ENCODE measurements around the gene RAB40B.

The RAB40B gene

DNA sequence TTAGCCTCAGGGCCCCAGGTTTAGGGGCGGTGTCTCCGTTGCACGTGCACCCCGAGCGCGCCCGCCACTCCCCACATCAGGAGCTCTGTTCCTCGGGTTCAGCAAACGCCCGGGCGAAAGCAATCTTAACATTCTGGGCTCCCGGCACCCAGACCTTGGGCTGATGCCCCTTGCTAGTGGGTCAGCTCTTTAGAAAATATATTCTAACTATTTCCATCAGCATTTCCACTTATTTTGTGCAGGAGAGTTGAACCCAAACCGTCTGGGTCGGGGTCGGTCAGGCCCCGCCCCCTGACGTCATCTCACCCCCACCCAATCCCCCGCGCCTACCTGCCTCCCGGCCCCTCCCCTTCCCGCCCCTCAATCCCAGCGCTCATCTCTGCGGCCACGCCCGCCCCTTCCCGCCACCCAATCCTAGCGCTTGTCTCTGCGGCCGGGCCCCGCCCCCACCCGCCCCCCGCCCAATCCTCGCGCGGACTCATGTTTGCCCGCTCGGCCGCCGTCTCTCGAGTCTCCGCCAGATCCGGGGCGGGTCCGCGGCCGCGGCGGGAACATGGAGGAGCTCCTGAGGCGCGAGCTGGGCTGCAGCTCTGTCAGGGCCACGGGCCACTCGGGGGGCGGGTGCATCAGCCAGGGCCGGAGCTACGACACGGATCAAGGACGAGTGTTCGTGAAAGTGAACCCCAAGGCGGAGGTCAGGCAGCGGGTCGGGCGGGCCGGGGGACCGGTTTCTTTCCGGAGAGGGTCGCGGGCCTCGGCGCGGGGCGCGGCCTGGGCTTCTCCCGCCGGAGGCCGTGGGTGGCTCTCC is 17.9 kb upstream of the RAB40B start, which contains the start of gene FN3KRP:
Gene FN3KRP, plus strand, starts transcription at position 504 of the 808 bp plus-strand sequence. Its CDS starts 50 bp downstream, at position 554.
- DNase-seq, result peak; percentile 92

- no peak for DNase-seq
These were observed 14.7 kb upstream of the RAB40B start for GRCh38 chr17:82713071-82713723.

GRCh38 chr17:82710499-82711232 is 12.2 kb upstream of the RAB40B start:
- no peak for DNase-seq

- no peak for DNase-seq
These were observed 11.4 kb upstream of the RAB40B start for GRCh38 chr17:82709676-82710498.

GRCh38 chr17:82709024-82709675 is 10.7 kb upstream of the RAB40B start:
- DNase-seq, result no peak

GRCh38 chr17:82705756-82706155 is 7.3 kb upstream of the RAB40B start:
- no peak for DNase-seq

DNA sequence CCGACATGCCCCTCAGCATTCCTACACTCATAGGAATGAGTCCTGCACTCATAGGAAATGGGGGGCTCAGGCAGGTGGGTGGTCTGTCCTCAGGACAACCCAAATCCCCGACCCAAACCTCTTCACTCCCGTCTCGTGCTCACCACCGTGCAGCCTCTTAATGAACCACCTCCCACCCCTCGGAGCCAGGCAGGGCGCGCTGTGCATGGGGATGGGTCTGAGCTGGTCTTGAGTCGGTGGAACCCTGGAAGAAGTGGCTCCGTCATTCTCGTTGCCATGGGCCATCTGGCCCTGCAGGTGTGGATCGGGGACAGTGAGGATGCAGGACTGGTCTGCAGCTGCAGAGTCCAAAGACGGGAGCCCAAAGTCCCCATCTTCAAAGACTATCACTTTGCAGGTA is 6.4 kb upstream of the RAB40B start:
- no peak for DNase-seq

- DNase-seq, result no peak
These were observed 5.7 kb upstream of the RAB40B start for GRCh38 chr17:82703935-82704865.

DNA sequence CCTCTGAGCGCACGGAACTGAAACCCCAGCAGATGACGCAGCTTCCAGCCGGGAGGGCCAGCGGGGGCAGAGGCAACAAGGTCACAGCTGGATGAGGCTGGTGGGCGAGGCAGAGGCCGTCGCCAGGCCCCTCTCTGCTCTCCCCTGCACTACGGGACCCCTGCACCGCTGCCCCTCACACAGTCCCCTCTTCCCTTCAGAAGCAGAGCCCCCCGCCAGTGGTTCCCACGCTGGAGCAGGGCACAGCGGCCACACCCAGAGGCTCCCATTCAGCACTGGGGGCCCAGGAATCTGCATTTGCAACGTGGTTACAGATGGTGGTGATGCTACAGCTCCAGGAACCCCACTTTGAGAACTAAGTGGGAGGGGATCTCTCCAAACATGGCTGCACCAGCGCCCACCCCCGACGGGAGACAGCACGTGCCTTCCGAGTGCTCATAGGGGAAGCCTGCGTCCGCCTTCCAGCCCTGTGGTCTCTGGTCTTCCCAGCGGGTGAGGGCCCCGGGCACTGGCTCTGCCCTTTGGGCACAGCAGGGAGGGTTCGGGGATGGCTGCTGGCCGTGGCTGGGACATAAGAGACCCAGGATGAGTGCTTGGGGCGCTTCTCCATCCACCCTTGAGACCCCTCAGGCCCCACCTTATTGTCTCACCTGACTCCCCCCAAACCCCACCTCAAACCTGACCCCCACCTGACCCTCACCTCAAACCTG is 4.7 kb upstream of the RAB40B start:
- no peak for DNase-seq

DNA sequence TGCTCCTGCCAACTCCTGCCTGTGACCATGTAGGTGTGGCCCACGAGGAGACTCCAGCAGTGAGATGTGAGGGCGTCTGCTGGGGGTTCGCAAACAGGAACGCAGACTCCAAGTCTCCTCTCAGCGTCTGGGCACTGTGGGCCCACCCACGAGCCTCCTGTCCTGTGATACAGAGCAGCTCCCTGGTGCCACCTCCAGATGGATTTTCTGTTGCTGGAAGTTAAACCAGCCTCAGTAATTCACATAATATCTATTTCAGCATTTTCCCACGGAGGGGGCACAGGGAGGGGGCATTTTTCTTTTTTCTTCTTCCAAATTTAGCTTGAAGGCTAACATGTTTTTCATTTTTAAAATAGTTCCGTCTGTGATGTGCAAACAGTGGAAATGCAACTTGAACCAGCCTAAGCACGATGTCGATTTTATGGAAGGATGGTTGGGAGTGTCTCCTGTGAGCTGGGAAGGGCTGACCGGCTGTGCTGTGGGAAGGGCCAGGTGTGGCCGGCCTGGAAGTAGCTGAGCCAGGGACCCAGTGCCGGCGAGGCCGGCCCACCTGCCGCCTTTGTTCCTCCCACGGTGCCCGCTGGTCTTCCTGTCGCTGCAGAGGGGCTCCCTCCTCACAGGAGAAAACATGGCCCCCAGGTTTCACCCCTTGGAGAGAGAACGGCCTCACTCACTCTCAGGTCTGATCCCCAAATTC is 3.9 kb upstream of the RAB40B start:
- no peak for DNase-seq

DNA sequence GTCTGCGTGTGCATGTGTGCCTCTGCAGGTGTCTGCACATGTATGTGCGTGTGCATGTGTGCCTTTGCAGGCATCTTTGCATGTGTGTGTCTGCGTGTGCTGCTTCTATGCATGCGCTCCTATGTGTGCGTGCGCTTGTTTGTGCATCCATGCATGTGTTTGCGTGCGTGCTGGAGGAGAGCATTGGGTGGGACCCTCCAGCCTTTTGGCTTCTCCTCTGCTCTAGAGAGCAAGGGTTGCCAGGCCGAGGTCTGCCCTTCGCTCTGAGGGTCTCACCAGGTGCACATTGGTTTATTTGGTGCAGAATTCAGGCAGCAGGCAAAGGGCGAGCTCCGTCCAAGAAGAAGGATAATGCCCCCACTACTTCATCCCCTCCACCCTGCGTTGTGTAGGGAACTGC is 1.1 kb upstream of the RAB40B start:
- no peak for DNase-seq

DNA sequence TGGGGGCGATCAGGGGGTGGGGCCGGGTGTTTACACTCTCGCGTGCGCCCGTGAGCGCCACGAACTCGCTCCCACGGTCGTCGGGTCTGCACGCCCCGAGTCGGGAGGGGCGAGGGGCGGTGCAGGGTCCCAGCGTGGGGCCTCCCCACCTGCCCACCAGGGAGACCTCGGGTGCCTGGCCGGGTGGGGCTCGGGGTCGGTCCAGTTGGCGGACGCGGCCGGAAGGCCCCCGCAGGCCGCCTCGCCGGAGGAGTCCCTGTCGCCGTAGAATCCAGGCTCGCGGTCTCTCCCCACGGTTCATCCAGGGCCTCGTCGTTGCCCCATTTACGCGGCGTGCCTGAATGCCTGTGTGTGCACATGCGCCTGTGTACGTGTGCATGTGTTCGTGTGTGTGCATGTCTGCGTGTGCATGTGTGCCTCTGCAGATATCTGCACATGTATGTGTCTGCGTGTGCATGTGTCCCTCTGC is 510 bp upstream of the RAB40B start:
- DNase-seq, result no peak

GRCh38 chr17:82697808-82698064 is 762 bp downstream of the RAB40B start:
- DNase-seq, result no peak

- DNase-seq, result no peak
These were observed 1.3 kb downstream of the RAB40B start for GRCh38 chr17:82696916-82697807.

DNA sequence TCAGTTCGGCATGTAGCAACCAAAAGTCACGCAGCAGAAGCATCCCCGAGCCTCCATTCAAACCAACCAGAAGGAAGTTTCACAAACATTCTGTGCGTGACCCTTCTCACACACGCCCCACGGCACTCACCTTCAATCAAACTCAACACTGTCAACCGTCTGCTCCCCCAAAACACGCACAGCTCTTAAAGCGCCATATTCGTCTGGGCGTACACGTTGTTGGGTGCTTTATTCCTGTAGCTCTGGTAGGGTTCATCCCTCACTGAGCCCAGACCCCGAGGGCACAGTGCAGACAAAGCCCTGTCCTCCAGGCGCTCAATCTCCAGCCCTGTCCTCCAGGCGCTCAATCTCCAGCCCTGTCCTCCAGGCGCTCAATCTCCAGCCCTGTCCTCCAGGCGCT is 2.2 kb downstream of the RAB40B start:
- DNase-seq, result no peak

DNA sequence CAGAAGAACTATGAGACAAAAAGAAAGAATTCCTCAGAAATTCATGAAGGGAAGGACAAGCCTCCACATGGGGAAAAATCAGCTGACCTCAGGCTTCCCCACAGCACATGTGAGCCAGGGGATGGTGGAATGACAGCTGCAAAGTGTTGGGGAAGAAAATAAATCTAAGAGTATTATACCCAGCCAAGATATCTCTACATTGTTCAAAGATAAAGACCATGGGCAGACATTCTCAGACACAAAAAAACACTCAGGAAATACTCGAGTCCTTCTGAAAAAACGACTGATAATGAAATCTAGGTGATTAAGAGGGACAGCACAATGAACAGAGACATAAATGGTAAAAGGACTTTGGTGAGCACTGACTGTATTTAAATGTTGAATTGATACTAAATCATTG is 3.9 kb downstream of the RAB40B start:
- DNase-seq, result no peak

DNA sequence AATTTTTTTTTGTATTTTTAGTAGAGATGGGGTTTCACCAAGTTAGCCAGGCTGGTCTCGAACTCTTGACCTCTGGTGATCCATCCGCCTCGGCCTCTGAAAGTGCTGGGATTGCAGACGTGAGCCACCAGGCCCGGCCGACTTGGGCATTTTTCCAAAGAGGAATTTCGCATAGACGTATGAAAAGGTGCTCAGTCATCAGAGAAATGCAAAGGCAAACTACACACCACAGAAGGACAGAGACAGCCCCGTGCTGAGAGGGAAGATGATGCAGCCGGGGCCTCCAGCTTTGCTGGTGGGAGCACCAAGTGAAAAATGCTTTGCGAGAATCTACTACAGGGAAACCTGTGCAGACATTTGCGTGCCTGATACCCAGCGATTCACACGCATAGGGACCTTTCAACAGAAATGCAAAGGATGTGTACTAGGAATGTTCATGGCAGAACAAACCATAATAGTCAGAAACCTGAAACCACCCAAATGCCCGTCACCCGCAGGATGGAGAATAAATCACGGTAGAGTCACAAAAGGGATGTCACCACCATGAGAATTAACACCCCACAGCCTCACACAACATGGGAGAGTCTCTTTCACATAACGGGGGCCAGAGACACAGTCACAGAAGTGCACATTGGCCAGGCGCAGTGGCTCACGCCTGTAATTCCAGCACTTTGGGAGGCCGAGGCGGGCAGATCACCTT is 5.2 kb downstream of the RAB40B start:
- no peak for DNase-seq

DNA sequence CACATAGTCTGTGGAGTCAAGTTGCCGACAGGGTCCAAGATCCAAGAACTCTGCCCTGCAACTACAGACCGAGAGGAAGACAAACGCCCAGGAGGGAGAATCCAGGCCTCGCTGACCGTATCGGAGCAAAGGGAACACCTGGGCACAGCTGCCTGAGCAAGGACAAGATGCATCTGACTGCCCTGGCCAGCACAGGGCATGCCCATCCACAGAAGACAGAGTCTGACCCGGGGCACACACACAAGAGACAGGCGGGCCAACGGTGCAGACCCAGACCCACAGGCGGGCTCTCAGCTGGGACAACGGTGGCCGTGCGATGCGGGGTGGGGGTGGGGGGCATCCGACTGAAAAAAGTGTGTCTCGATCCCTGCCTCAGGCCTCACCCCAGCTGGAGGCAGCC is 6.2 kb downstream of the RAB40B start:
- DNase-seq, result no peak
